22Rv1 (cell line): ENCODE data around the gene TRIM32.

Experiments
- H3K27ac ChIP-seq: fragments of 450-650 bp; 2 replicates; pipeline ENCODE4 v1.5.1; 2017
- CTCF ChIP-seq: fragments of 450-650 bp; IDR thresholded peaks from 2 replicates; pipeline ENCODE4 v1.5.1; 2017; ENCODE audit warnings: mild to moderate bottlenecking
- ZFX ChIP-seq: fragments of 450-650 bp; IDR thresholded peaks from 2 replicates; pipeline ENCODE4 v1.6.1; 2017; ENCODE audit warnings: antibody characterized with exemption, borderline replicate concordance

TRIM32 gene

GRCh38 chr9:116647515-116647809, 39.6 kb upstream of the TRIM32 start:
- H3K27ac ChIP-seq: no peak overlapping the region
- TF ChIP-seq CTCF (peak; percentile 40), ZFX (no peak)

GRCh38 chr9:116653348-116654058, 33.6 kb upstream of the TRIM32 start:
- H3K27ac ChIP-seq: no peak overlapping the region

GRCh38 chr9:116654059-116654355, 33.1 kb upstream of the TRIM32 start:
- H3K27ac ChIP-seq: no peak overlapping the region

More at GRCh38 chr9:116653348-116654058, 33.6 kb upstream of the TRIM32 start:
- no peak for TF ChIP-seq CTCF
- no peak for TF ChIP-seq ZFX

GRCh38 chr9:116656501-116656971, 30.6 kb upstream of the TRIM32 start:
- no peak overlapping the region for H3K27ac ChIP-seq

More at GRCh38 chr9:116654059-116654355, 33.1 kb upstream of the TRIM32 start:
- TF ChIP-seq ZFX (no peak), CTCF (no peak)

GRCh38 chr9:116656977-116657376, 30.1 kb upstream of the TRIM32 start:
- no peak overlapping the region for H3K27ac ChIP-seq

More at GRCh38 chr9:116656501-116656971, 30.6 kb upstream of the TRIM32 start:
- TF ChIP-seq ZFX: no peak
- TF ChIP-seq CTCF: no peak

GRCh38 chr9:116658265-116658664, 28.8 kb upstream of the TRIM32 start:
- no peak overlapping the region for H3K27ac ChIP-seq
- TF ChIP-seq CTCF: no peak
- TF ChIP-seq ZFX: no peak

More at GRCh38 chr9:116656977-116657376, 30.1 kb upstream of the TRIM32 start:
- TF ChIP-seq CTCF (no peak), ZFX (no peak)

- H3K27ac ChIP-seq: no peak overlapping the region
Measured at GRCh38 chr9:116661037-116661954, 25.8 kb upstream of the TRIM32 start.

More at GRCh38 chr9:116661037-116661954, 25.8 kb upstream of the TRIM32 start:
- peak; percentile 79 for TF ChIP-seq CTCF
- no peak for TF ChIP-seq ZFX
